Right kidney (tissue), 1 donor: ENCODE data around the gene GRHPR.
"Not testable (repeated sequence)": the region's sequence is repeated elsewhere in the genome, so short reads cannot be mapped to it uniquely, and the experiment has no call there.

ENCODE experiments used
- DNase-seq: peaks from one replicate; pipeline ENCODE4 v3.0.0-alpha.2; 2016

Gene GRHPR

DNA sequence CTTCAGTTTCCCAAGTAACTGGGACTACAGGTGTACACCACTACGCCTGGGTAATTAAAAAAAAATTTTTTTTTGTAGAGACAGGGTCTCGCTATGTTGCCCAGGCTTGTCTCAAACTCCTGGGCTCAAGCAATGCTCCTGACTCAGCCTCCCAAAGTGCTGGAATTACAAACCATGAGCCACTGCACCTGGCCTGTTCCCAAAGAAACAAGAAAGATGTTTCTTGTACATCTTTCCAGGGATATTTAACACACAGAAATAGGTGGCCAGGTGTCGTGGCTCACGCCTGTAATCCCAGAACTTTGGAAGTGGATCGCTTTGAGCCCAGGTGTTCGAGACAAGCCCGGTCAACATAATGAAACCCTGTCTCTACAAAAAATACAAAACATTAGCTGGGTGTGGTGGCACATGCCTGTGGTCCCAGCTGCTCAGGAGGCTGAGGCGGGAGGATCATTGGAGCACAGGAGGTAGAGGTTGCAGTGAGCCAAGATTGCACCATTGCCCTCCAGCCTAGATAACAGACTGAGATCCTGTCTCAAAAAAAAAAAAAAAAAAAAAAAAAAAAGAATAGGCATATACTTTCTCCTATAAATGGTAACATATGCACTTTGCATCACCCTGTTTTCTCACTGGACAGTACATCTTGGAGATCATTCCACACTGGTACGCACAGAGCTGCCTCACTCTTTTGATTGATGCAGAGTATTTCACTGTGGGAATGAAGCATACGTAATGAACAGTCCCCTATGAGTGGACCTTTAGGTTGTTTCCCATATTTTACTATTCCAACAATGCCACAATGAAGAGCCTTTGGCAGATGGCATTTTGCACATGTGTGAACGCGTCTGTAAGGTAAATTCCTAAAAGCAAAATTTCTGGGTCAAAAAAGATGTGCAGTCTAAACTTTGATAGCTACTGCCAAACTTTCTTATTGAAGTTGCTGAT is 2.0 kb upstream of the GRHPR start:
- no peak for DNase-seq

DNA sequence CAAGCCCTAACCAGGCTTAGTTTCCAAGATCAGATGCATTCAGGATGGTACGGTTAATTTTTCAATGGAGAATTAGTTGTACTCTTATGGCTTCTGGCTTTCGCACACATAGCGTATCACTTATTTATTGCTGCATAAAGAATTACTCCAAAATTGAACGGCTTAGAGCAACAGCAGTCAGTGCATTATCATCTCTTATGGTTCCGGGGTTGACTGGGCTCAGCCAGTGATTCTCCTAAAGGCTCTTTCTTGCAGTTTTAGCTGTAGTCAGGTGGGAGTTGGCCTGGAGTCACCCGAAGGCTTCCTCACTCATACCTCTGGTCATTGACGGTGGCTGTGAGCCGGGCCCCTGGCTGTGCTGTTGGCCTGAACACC is 595 bp upstream of the GRHPR start:
- DNase-seq = no peak

DNA sequence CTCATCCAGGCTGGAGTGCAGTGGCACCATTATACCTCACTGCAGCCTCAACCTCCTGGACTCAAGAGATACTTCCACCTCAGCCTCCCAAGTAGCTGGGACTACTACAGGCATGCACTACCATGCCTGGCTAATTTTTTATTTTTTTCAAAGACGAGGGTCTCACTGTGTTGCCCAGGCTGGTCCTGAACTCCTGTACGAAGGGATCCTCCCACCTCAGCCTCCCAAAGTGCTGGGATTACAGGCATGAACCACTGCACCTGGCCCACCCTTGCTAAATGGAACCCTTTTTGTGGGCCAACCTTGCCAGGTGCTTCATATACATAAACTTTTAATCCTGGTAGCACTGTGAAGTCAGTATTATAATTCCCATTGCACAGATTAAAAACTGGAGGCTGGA is 1.0 kb downstream of the GRHPR start:
- no peak for DNase-seq

- DNase-seq = no peak
These were observed 1.7 kb downstream of the GRHPR start for GRCh38 chr9:37424204-37424685.

DNA sequence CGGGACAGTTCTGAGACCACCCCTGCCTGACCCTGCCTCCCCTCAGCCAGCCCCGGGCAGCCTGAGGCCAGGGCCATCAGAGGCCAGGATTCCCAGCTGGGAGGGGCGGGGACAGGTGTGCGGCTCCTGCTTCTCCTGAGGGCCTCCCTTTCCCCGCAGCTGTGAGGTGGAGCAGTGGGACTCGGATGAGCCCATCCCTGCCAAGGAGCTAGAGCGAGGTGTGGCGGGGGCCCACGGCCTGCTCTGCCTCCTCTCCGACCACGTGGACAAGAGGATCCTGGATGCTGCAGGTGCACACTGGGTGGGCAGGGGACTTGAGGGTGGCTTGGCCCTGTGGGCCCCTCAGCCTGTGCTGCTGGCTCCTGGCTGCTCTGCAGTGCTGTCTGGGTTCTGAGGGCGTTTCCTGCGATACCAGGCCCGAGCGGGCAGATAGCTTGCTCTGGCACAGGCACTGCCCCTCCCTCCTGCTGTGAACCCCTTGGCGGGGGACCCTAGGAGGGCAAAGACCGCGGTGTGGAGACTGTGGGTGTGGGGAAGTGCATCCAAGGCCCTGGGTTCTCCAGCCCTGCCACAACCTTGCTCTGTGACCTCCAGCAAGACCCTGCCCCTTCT is 2.3 kb downstream of the GRHPR start:
- no peak for DNase-seq

DNA sequence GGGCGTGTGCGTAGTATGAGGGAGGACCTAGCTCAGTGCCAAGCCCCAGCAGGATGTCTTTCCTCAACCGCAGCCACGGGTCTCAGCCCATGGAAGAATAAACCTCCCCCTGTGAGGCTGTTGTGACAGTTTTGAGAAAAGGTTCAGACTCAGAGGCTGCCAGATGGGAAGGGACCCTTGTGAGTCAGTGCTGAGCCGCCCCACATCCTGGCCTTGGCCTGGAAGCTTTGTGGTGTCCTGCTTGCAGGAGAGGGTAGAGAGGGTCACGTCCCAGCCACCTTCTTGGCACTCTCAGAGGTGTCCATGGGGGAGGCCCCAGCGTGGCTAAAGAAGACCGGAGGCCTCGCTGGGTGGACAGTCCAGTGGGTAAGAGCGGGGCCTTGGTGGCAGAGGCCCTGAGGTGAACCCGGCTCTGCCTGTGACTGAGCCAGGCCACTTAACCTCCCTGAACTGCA is 2.8 kb downstream of the GRHPR start:
- no peak for DNase-seq

DNA sequence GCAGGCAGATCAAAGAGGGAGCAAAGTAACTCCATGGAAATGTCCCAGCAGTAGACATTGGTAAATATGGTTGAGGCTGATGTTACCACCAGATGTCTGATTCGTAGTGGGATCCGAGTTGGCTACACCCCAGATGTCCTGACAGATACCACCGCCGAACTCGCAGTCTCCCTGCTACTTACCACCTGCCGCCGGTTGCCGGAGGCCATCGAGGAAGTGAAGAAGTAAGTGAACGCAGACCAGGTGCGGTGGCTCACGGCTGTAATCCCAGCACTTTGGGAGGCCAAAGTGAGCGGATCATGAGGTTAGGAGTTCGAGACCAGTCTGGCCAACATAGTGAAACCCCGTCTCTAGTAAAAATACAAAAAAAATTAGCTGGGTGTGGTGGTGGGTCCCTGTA is 3.9 kb downstream of the GRHPR start:
- DNase-seq = not testable (repeated sequence)

DNA sequence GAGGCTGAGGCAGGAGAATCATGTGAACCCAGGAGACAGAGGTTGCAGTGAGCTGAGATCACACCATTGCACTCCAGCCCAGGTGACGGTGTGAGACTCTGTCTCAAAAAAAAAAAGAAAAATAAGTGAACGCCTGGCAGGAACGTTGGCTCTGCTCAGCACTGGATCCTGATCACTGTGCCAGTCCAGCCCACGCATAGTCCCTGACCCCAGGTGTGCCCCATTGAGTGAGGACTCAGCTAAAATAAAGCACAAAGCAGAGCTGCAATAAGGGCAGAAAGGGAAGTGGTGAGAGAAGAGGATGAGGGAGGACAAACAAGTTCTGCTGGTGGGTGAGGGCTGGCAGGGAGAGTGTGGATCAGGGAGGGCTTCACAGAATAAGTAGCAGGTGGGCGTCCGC is 4.3 kb downstream of the GRHPR start:
- no peak for DNase-seq

- no peak for DNase-seq
These were observed 5.8 kb downstream of the GRHPR start for GRCh38 chr9:37428345-37428744.

DNA sequence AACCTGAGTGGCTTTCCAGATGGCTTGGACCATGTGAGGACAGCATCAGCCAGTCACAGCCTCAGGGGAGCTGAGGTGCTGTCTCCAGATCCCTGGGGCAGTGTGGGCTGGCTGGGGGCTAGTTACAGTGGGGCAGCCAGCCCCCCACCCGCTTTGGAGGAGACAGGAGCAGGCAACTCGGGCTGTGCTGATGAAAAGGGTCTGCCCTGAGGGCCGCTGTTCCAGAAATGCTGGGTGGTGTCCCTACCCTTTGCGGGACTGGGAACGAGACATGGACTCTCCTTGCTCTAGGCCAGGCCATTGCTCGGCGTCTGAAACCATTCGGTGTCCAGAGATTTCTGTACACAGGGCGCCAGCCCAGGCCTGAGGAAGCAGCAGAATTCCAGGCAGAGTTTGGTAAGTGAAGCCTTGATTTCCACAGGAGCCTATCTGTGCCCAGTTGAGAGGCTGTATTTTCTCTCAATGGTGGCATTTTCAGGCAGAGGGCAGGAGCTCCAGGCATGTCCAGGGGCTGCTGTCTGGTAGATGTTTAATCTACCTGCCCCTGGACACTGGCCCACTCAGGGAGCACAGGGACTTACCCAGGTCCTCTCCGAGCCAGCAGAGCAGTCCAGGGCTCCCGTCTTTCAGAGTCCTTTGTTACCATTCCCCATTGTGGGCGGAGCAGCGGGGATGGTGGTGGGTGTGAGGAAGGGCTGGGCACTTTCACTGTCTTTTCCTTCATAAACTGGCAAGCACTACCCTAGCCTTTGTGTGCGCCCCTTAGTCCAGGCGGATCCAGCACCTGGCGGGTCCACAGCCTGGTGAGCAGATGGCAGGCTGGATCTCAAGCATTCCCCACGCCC is 7.2 kb downstream of the GRHPR start:
- DNase-seq = no peak

GRCh38 chr9:37430841-37431597 is 8.5 kb downstream of the GRHPR start:
- DNase-seq = no peak

GRCh38 chr9:37432020-37432419 is 9.5 kb downstream of the GRHPR start:
- no peak for DNase-seq

DNA sequence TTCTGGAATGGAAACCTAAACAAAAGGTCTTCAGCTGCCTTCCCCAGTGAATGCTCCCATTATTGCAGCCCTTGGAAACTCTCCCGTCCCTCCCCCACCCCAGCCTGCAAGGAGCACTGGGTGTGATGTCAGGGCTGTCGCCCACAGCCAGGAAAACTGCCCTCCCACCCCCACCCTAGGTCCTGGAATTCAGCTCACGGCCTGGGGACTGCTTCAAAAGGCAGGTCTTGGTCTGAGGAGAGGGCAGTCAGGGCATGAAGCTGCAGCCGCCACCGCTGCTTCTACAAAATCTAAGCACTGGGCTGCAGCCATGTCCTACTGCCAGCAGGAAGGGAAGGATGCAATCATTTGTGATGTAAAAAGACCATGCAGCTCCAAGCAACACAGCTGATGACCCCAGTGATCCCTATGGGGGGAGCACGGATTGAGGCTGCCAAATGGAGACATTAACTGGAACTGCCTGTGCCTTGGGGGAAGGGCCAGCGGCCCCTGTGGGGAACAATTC is 11.4 kb downstream of the GRHPR start:
- DNase-seq = no peak

- DNase-seq = no peak
These were observed 14.0 kb downstream of the GRHPR start for GRCh38 chr9:37436540-37436939.

DNA sequence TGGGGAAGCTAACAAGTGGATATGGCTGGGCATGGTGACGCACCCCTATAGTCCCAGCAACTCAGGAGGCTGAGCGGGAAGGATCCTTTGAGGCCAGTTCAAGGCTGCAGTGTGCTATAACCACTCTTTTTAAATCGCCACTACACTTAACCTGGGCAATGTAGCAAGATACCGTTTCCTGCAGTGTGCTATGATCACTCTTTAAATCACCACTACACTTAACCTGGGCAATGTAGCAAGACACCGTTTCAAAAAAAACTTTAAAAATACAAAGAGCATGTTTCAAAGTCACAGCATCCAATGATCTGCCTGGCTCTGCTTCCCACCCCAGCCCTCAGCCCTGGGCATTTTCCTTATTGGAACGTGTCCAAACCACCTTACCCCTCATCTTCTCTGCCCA is 14.5 kb downstream of the GRHPR start:
- DNase-seq = no peak

- DNase-seq = no peak
These were observed 15.1 kb downstream of the GRHPR start for GRCh38 chr9:37437621-37438020.

DNA sequence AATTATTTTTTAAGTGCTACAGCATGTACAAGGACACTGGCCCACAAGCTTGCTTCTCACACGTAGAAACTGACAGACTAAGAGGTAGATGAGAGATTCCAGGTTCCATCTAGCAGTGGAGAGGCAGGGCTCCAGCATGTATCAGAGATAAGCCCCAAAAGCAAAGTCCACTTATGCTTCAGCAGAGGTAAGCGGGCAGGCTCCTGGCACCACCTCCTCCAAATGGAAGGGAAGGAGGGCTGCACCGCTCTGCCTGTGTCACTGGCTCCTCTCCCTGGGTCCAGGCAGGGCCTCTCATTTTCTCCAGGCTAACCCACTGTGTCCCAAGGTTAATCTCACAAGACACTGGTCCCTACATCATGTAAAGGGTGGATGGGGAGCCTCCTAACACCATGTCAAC is 15.9 kb downstream of the GRHPR start:
- no peak for DNase-seq

GRCh38 chr9:37441776-37442370 is 19.4 kb downstream of the GRHPR start:
- no peak for DNase-seq

- no peak for DNase-seq
These were observed 20.1 kb downstream of the GRHPR start for GRCh38 chr9:37442556-37442955.

GRCh38 chr9:37443566-37443965 is 21.1 kb downstream of the GRHPR start:
- DNase-seq = no peak

- no peak for DNase-seq
These were observed 22.4 kb downstream of the GRHPR start for GRCh38 chr9:37444890-37445289.
